ENCODE data around the gene LPCAT2. TPM values are rescaled to one million over a fixed set of nuclear protein-coding genes. Genes with fewer than 3 reads are reported as not detected.

LPCAT2 gene
- total RNA-seq, 1 experiment from 2014 or later = 10.7 TPM

DNA sequence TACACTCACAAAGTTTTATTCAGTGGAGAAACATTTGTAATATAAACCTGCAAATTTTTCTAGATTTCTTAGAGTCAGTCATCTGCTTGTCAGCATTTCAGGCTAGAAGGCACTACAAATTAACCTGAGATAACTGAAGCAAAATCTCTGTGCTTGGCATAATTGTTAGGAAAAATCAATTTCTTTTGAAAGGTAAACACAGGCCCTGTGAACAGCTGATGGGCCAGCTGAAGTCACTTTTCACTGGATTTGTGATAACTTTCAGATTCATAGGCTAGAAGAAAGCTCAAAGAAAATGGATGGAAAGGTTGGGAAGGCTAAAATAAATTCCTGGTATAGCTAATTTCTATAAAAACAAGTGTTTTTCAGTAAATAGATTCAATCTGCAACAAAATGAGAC, 112.9 kb downstream of the LPCAT2 start:
- H3K27me3 Mint-ChIP-seq (ENCODE audit: insufficient read depth, unreplicated experiment) = no peaks in the 10 kb centered on the region
- POLR2A ChIA-PET = interaction anchor here (0.7 kb wide), 1 partner anchor 45 kb away, joined by 3 read pairs; no protein-coding TSS in a partner anchor
- TF ChIP-seq, protein P1, sequence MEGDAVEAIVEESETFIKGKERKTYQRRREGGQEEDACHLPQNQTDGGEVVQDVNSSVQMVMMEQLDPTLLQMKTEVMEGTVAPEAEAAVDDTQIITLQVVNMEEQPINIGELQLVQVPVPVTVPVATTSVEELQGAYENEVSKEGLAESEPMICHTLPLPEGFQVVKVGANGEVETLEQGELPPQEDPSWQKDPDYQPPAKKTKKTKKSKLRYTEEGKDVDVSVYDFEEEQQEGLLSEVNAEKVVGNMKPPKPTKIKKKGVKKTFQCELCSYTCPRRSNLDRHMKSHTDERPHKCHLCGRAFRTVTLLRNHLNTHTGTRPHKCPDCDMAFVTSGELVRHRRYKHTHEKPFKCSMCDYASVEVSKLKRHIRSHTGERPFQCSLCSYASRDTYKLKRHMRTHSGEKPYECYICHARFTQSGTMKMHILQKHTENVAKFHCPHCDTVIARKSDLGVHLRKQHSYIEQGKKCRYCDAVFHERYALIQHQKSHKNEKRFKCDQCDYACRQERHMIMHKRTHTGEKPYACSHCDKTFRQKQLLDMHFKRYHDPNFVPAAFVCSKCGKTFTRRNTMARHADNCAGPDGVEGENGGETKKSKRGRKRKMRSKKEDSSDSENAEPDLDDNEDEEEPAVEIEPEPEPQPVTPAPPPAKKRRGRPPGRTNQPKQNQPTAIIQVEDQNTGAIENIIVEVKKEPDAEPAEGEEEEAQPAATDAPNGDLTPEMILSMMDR (IDR thresholded peaks at IDR 0.05; ENCODE audit: unreplicated experiment) = no peak
- CTCF ChIA-PET = interaction anchor here (0.7 to 1.0 kb wide), 2 partner anchors 13 to 37 kb away, joined by 3 read pairs; no protein-coding TSS in a partner anchor
- no TSS peak for BruUV-seq (replicated peaks)
- intact Hi-C loops (cut with micrococcal nuclease) = loop anchor here (2.0 kb wide), 1 partner anchor 81 kb away; no protein-coding TSS in a partner anchor
- no peak overlapping the region for H3K27ac Mint-ChIP-seq (ENCODE audit: low read depth, unreplicated experiment)
- no peak for DNase-seq (ENCODE audit: unreplicated experiment)
- H3K4me1 Mint-ChIP-seq (ENCODE audit: insufficient read depth, unreplicated experiment) = peaks cover 6% of the 10 kb centered on the region
- H3K36me3 Mint-ChIP-seq (ENCODE audit: insufficient read depth, unreplicated experiment) = no peaks in the 10 kb centered on the region
- no peak overlapping the region for H3K4me3 Mint-ChIP-seq (ENCODE audit: unreplicated experiment)
- no peaks in the 10 kb centered on the region for H3K9me3 Mint-ChIP-seq (ENCODE audit: unreplicated experiment)

DNA sequence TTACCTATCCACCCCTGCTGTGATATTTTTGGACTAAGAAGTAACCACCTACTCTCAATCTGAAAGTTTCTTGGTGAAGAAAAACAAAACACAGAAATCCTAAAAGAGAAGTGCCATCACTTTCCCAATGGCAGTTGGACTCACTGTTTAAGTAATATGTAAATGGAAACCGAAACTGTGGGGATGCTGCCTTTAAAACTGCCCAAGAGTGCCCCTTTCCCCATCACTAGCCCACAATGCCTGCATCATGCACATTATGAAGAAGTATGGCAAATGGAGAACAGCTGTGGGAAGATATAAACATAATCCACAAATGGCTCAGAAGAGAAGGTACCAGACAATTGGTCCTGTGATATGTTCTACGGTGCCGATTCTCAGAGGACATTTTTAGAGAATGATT, 113.4 kb downstream of the LPCAT2 start:
- POLR2A ChIA-PET = interaction anchor here (0.7 kb wide), 1 partner anchor 45 kb away, joined by 3 read pairs; no protein-coding TSS in a partner anchor
- Mint-ChIP-seq H3K27me3 (ENCODE audit: insufficient read depth, unreplicated experiment) (no peaks in the 10 kb centered on the region), H3K27ac (ENCODE audit: low read depth, unreplicated experiment) (no peak overlapping the region), H3K9me3 (ENCODE audit: unreplicated experiment) (no peaks in the 10 kb centered on the region), H3K36me3 (ENCODE audit: insufficient read depth, unreplicated experiment) (no peaks in the 10 kb centered on the region), H3K4me3 (ENCODE audit: unreplicated experiment) (no peak overlapping the region), H3K4me1 (ENCODE audit: insufficient read depth, unreplicated experiment) (peaks cover 6% of the 10 kb centered on the region)
- intact Hi-C loops (cut with micrococcal nuclease) = loop anchor here (2.0 kb wide), 1 partner anchor 81 kb away; no protein-coding TSS in a partner anchor
- no TSS peak for BruUV-seq (replicated peaks)
- TF ChIP-seq, protein P1 (IDR thresholded peaks at IDR 0.05; ENCODE audit: unreplicated experiment) = no peak
- DNase-seq (ENCODE audit: unreplicated experiment) = no peak
- CTCF ChIA-PET = interaction anchor here (0.7 to 1.0 kb wide), 3 partner anchors 13 to 38 kb away, joined by 3 to 5 read pairs (median 3); no protein-coding TSS in a partner anchor

DNA sequence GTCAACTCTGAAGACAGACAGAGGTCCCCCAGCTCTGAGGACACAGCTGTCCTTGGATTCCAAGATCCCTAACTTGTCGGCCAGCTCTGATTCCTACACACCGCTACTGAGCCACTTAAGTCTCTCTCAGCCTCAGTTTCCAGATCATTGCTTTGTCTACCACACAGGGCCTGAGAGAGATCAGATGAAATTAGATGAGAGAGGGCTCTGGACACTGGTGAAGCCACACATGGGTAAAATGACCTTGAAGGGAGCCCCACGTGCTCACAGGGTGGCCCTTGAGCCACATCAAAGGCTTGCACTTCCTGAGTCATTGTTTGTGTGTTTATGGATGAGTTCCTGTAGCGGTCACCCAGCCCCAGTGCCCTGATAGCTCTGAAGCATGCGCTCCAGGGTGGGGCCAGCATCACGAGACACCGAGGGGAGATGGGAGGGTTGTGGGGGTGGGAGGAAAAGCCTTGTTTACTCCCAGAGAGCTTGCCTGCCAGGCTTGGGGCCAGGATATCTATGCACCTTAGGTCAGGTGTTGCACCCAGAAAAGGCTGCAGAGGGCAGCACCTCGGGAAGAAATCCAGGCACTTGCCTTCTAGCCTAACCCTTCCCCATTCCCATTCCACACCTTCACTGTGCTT, 114.2 kb downstream of the LPCAT2 start:
- BruUV-seq (replicated peaks) = no TSS peak
- intact Hi-C loops (cut with micrococcal nuclease) = loop anchor here (2.0 kb wide), 1 partner anchor 80 kb away; no protein-coding TSS in a partner anchor
- ChIA-PET POLR2A (no interaction called here), CTCF (interaction anchor here (1.0 to 1.2 kb wide), 3 partner anchors 13 to 158 kb away, joined by 3 to 5 read pairs (median 5); no protein-coding TSS in a partner anchor)
- peak; percentile 45 for DNase-seq (ENCODE audit: unreplicated experiment)
- Mint-ChIP-seq H3K27me3 (ENCODE audit: insufficient read depth, unreplicated experiment) (no peaks in the 10 kb centered on the region), H3K4me3 (ENCODE audit: unreplicated experiment) (no peak overlapping the region), H3K4me1 (ENCODE audit: insufficient read depth, unreplicated experiment) (peaks cover 6% of the 10 kb centered on the region), H3K27ac (ENCODE audit: low read depth, unreplicated experiment) (no peak overlapping the region), H3K9me3 (ENCODE audit: unreplicated experiment) (no peaks in the 10 kb centered on the region), H3K36me3 (ENCODE audit: insufficient read depth, unreplicated experiment) (no peaks in the 10 kb centered on the region)
- TF ChIP-seq, protein P1 (IDR thresholded peaks at IDR 0.05; ENCODE audit: unreplicated experiment) = no peak

DNA sequence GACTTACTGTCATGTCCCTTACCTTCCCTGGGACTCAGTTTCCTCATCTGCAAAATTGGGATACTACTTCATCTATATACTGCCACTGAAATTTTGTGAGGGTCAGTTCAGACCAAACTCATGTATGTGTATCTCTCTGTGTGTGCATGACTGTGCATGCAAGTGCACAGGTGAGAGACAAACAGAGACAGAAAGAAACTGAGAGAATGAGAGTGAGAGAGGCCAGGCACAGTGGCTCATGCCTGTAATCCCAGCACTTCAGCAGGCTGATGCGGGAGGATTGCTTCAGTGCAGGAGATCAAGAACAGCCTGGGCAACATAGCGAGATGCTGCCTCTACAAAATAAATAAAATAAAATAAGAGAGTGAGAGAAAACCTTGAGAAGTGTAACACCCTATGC, 114.8 kb downstream of the LPCAT2 start:
- Mint-ChIP-seq H3K9me3 (ENCODE audit: unreplicated experiment) (no peaks in the 10 kb centered on the region), H3K4me1 (ENCODE audit: insufficient read depth, unreplicated experiment) (peaks cover 6% of the 10 kb centered on the region), H3K27ac (ENCODE audit: low read depth, unreplicated experiment) (no peak overlapping the region), H3K27me3 (ENCODE audit: insufficient read depth, unreplicated experiment) (no peaks in the 10 kb centered on the region), H3K4me3 (ENCODE audit: unreplicated experiment) (no peak overlapping the region), H3K36me3 (ENCODE audit: insufficient read depth, unreplicated experiment) (no peaks in the 10 kb centered on the region)
- TF ChIP-seq, protein P1 (IDR thresholded peaks at IDR 0.05; ENCODE audit: unreplicated experiment) = peak; percentile 6
- BruUV-seq (replicated peaks) = no TSS peak
- no peak for DNase-seq (ENCODE audit: unreplicated experiment)
- POLR2A ChIA-PET = no interaction called here
- intact Hi-C loops (cut with micrococcal nuclease) = loop anchor here (2.0 kb wide), 1 partner anchor 79 kb away; no protein-coding TSS in a partner anchor
- CTCF ChIA-PET = interaction anchor here (1.1 to 1.2 kb wide), 2 partner anchors 56 to 159 kb away, joined by 3 to 5 read pairs; no protein-coding TSS in a partner anchor
